GM18873 (cell line): ENCODE data around the gene TMA7B.
"Not testable (repeated sequence)": the region's sequence is repeated elsewhere in the genome, so short reads cannot be mapped to it uniquely, and the experiment has no call there.

Experiments used
- ATAC-seq: cut with Tn5 transposase; IDR thresholded peaks from one replicate; pipeline ENCODE4 v1.9.1; 2021; ENCODE audit warnings: mild to moderate bottlenecking, moderate library complexity, moderate number of reproducible peaks; ENCODE audit not compliant: unreplicated experiment, low FRiP score

Gene TMA7B

GRCh38 chr22:39979048-39979447, 18.9 kb downstream of the TMA7B start:
- ATAC-seq, result no peak

- ATAC-seq, result no peak
Measured at GRCh38 chr22:39979458-39979857, 19.3 kb downstream of the TMA7B start.

GRCh38 chr22:39980596-39980995, 20.4 kb downstream of the TMA7B start:
- ATAC-seq, result no peak

- no peak for ATAC-seq
Measured at GRCh38 chr22:39983346-39983745, 23.1 kb downstream of the TMA7B start.

- ATAC-seq, result no peak
Measured at GRCh38 chr22:39984006-39984405, 23.8 kb downstream of the TMA7B start.

GRCh38 chr22:39984746-39985145, 24.5 kb downstream of the TMA7B start:
- ATAC-seq, result no peak

GRCh38 chr22:39985383-39986035, 25.3 kb downstream of the TMA7B start:
- ATAC-seq, result no peak

- ATAC-seq, result no peak
Measured at GRCh38 chr22:39988386-39989114, 28.4 kb downstream of the TMA7B start.

- no peak for ATAC-seq
Measured at GRCh38 chr22:39989633-39990032, 29.4 kb downstream of the TMA7B start.

- ATAC-seq, result no peak
Measured at GRCh38 chr22:39990686-39991085, 30.5 kb downstream of the TMA7B start.

GRCh38 chr22:39991159-39991860, 31.1 kb downstream of the TMA7B start:
- ATAC-seq, result no peak

GRCh38 chr22:39992088-39992826, 32.1 kb downstream of the TMA7B start:
- ATAC-seq, result no peak

- ATAC-seq, result not testable (repeated sequence)
Measured at GRCh38 chr22:39992894-39993293, 32.7 kb downstream of the TMA7B start.

- no peak for ATAC-seq
Measured at GRCh38 chr22:39994041-39994565, 33.9 kb downstream of the TMA7B start.

- no peak for ATAC-seq
Measured at GRCh38 chr22:39994566-39995392, 34.6 kb downstream of the TMA7B start, which contains the start of gene FAM83F. Gene FAM83F, plus strand, starts transcription at chr22:39994954. Its CDS starts 89 bp downstream, at chr22:39995043.

- ATAC-seq, result no peak
Measured at GRCh38 chr22:39995393-39996252, 35.4 kb downstream of the TMA7B start.

- ATAC-seq, result no peak
Measured at GRCh38 chr22:39996732-39997131, 36.5 kb downstream of the TMA7B start.

GRCh38 chr22:39997421-39997820, 37.2 kb downstream of the TMA7B start:
- no peak for ATAC-seq
